Measurements from ENCODE around the gene CYP27C1.

The CYP27C1 gene

DNA sequence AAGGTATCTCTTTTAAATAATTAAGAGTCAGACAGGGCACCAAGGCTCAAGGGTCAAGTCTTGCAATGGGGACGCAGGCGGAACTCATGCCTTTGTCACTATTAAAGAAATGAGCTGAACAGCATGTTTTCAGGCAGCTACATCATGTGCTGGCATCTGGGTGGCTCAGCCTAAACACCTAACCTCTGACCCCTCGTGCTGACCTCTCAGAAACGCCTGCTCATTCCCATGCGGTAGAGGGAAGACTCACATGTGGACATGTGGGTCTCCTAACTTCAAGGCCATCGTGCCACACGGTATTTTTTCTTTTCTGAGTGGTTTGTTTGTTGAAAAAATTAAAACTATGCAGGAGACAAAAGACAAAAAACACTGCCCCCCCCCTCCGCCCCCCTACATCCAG is 31.3 kb downstream of the CYP27C1 start:
- 0 out of 2 replicates have a peak, but pooled peaks cover 4% of the 10 kb centered on the region for H3K9me3 ChIP-seq (ENCODE audit: low read length)
- TF ChIP-seq, protein P1, sequence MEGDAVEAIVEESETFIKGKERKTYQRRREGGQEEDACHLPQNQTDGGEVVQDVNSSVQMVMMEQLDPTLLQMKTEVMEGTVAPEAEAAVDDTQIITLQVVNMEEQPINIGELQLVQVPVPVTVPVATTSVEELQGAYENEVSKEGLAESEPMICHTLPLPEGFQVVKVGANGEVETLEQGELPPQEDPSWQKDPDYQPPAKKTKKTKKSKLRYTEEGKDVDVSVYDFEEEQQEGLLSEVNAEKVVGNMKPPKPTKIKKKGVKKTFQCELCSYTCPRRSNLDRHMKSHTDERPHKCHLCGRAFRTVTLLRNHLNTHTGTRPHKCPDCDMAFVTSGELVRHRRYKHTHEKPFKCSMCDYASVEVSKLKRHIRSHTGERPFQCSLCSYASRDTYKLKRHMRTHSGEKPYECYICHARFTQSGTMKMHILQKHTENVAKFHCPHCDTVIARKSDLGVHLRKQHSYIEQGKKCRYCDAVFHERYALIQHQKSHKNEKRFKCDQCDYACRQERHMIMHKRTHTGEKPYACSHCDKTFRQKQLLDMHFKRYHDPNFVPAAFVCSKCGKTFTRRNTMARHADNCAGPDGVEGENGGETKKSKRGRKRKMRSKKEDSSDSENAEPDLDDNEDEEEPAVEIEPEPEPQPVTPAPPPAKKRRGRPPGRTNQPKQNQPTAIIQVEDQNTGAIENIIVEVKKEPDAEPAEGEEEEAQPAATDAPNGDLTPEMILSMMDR (IDR thresholded peaks at IDR 0.05; ENCODE audit: low read length), result no peak
- no peak for TF ChIP-seq EZH2 (IDR thresholded peaks at IDR 0.05; ENCODE audit: borderline replicate concordance, low read length)

DNA sequence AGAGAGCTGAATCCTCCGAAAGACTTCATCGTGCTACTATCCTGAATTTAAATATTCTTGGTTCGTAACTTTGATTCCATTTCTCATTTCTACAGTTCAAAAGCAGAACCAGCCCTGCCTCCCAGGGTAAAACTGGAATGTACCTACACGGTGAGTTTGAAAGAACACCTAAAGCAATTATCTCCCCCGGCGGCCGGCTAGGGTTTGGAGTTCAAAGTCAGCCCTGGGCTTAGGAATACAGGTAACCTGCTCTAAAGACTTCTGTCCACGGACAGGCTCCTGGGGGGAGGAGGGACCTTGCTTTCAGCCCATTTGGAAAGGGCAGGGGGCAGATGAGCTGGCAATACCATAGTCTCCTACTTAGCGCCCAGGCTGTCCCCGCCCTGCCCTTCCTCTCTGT is 32.3 kb downstream of the CYP27C1 start:
- Histone ChIP-seq H3K27me3 (ENCODE audit: insufficient read depth, low read length) (no peaks in the 10 kb centered on the region; the same call in 1 of the 2 replicates), H4K20me1 (ENCODE audit: insufficient read depth, low read length) (no peaks in the 10 kb centered on the region), H3K4me1 (ENCODE audit: insufficient read depth, low read length, severe bottlenecking) (no peaks in the 10 kb centered on the region), H3K36me3 (ENCODE audit: insufficient read depth, low read length) (no peaks in the 10 kb centered on the region), H3K9ac (ENCODE audit: low read length) (no peak overlapping the region), H3K27ac (ENCODE audit: low read depth, low read length, poor library complexity, severe bottlenecking) (no peak overlapping the region), H3F3A (ENCODE audit: insufficient read depth, low read length) (no peaks in the 10 kb centered on the region), H2AFZ (ENCODE audit: low read length) (no peak overlapping the region), H3K9me2 (ENCODE audit: low read depth, low read length) (no peaks in the 10 kb centered on the region), H3K9me3 (ENCODE audit: low read length) (0 out of 2 replicates have a peak, but pooled peaks cover 4% of the 10 kb centered on the region), H3K4me3 (ENCODE audit: low read depth, low read length, poor library complexity, severe bottlenecking) (no peak overlapping the region), H3K4me2 (ENCODE audit: low read length) (no peak overlapping the region), H3K79me2 (ENCODE audit: insufficient read depth, low read length) (no peaks in the 10 kb centered on the region)
- TF ChIP-seq EZH2 (IDR thresholded peaks at IDR 0.05; ENCODE audit: borderline replicate concordance, low read length), result no peak
- TF ChIP-seq, protein P1 (IDR thresholded peaks at IDR 0.05; ENCODE audit: low read length), result no peak

More for the DNA sequence above, 31.3 kb downstream of the CYP27C1 start:
- Histone ChIP-seq H2AFZ (ENCODE audit: low read length) (no peak overlapping the region), H3K4me3 (ENCODE audit: low read depth, low read length, poor library complexity, severe bottlenecking) (no peak overlapping the region), H3K4me1 (ENCODE audit: insufficient read depth, low read length, severe bottlenecking) (no peaks in the 10 kb centered on the region), H4K20me1 (ENCODE audit: insufficient read depth, low read length) (no peaks in the 10 kb centered on the region), H3K36me3 (ENCODE audit: insufficient read depth, low read length) (no peaks in the 10 kb centered on the region), H3K4me2 (ENCODE audit: low read length) (no peak overlapping the region), H3F3A (ENCODE audit: insufficient read depth, low read length) (no peaks in the 10 kb centered on the region), H3K9me2 (ENCODE audit: low read depth, low read length) (no peaks in the 10 kb centered on the region), H3K9ac (ENCODE audit: low read length) (no peak overlapping the region), H3K79me2 (ENCODE audit: insufficient read depth, low read length) (no peaks in the 10 kb centered on the region), H3K27me3 (ENCODE audit: insufficient read depth, low read length) (peaks cover 3% of the 10 kb centered on the region; the same call in 1 of the 2 replicates), H3K27ac (ENCODE audit: low read depth, low read length, poor library complexity, severe bottlenecking) (no peak overlapping the region)

DNA sequence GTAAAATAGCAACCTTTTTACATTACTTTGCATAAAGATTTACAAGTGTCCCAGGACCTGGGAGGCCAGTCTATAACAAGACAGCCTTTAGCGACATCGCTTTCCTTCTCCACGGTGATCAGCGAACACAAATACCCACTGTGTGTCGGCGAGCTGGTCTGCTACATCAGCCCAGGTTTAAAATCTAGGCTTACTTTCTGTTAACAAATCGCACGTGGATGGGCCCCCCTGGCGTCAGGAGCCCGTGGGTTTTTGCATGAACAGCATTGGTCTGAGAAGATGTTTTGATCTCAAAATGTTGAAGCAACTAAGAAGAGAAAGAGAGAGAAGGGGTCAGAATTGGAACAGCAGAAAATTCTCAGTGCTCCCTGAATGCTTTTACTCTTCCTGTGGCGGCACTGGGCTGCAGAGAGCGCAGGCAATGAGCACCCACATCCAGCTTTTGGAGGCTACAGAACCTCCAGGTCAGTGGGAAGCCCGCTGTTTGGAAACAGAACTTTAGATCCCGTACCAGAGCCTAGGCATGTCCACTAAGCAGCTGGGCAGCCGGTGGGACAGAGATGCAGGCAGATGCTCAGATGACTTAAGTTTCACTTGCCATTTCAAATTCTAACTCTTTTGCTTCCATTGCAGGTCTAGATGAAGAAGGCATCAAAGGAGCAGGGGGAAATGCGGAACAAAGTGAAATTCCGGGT is 32.9 kb downstream of the CYP27C1 start:
- TF ChIP-seq, protein P1 (IDR thresholded peaks at IDR 0.05; ENCODE audit: low read length), result no peak
- TF ChIP-seq EZH2 (IDR thresholded peaks at IDR 0.05; ENCODE audit: borderline replicate concordance, low read length), result no peak
- H3F3A ChIP-seq (ENCODE audit: insufficient read depth, low read length), result no peaks in the 10 kb centered on the region
- H3K79me2 ChIP-seq (ENCODE audit: insufficient read depth, low read length), result no peaks in the 10 kb centered on the region
- no peaks in the 10 kb centered on the region for H3K4me1 ChIP-seq (ENCODE audit: insufficient read depth, low read length, severe bottlenecking)
- H3K27ac ChIP-seq (ENCODE audit: low read depth, low read length, poor library complexity, severe bottlenecking), result no peak overlapping the region
- no peaks in the 10 kb centered on the region; the same call in 1 of the 2 replicates for H3K27me3 ChIP-seq (ENCODE audit: insufficient read depth, low read length)
- H3K4me2 ChIP-seq (ENCODE audit: low read length), result no peak overlapping the region
- no peak overlapping the region for H2AFZ ChIP-seq (ENCODE audit: low read length)
- no peaks in the 10 kb centered on the region for H3K36me3 ChIP-seq (ENCODE audit: insufficient read depth, low read length)
- no peaks in the 10 kb centered on the region for H4K20me1 ChIP-seq (ENCODE audit: insufficient read depth, low read length)
- no peak overlapping the region for H3K4me3 ChIP-seq (ENCODE audit: low read depth, low read length, poor library complexity, severe bottlenecking)
- H3K9ac ChIP-seq (ENCODE audit: low read length), result no peak overlapping the region
- H3K9me3 ChIP-seq (ENCODE audit: low read length), result 0 out of 2 replicates have a peak, but pooled peaks cover 4% of the 10 kb centered on the region
- H3K9me2 ChIP-seq (ENCODE audit: low read depth, low read length), result no peaks in the 10 kb centered on the region

All from OCI-LY1 (cell line).